Type B pancreatic cell (in vitro differentiated cells): ENCODE results near the gene ETV6. TPM values are rescaled to one million over a fixed set of nuclear protein-coding genes. Genes with fewer than 3 reads are reported as not detected.
A peak's percentile ranks its signal among the peaks of the same experiment; 100 is the strongest.

Experiments used
- DNase-seq: peaks from one replicate; pipeline ENCODE4 v3.0.0; 2021; ENCODE audit warnings: mixed read lengths; ENCODE audit not compliant: unreplicated experiment; ENCODE audit errors: extremely low spot score
- H3K27ac Mint-ChIP-seq: 2 replicates; pipeline ENCODE4 v1.8.0; 2021; ENCODE audit warnings: mild to moderate bottlenecking, mixed read lengths
- H3K27me3 Mint-ChIP-seq: 2 replicates; pipeline ENCODE4 v1.8.0; 2021; ENCODE audit warnings: mixed read lengths
- H3K36me3 Mint-ChIP-seq: 2 replicates; pipeline ENCODE4 v1.8.0; 2021; ENCODE audit warnings: mixed read lengths
- H3K4me1 Mint-ChIP-seq: one replicate; pipeline ENCODE4 v1.8.0; 2021; ENCODE audit warnings: mixed read lengths; ENCODE audit not compliant: unreplicated experiment
- H3K4me3 Mint-ChIP-seq: 2 replicates; pipeline ENCODE4 v1.8.0; 2021; ENCODE audit warnings: mild to moderate bottlenecking, mixed read lengths
- H3K9me3 Mint-ChIP-seq: 2 replicates; pipeline ENCODE4 v1.8.0; 2021; ENCODE audit warnings: mixed read lengths
- total RNA-seq: library from RNA; stranded (reverse); gene quantifications from 2 replicates; pipeline ENCODE4 v1.2.1, GENCODE V29; 2021; ENCODE audit warnings: low replicate concordance
- TF ChIP-seq, protein P1 (sequence below): fragments of 200-600 bp; sonication (generic); conservative IDR thresholded peaks from 2 replicates; pipeline ENCODE4 v1.5.0; 2021; ENCODE audit warnings: antibody characterized with exemption, mild to moderate bottlenecking

ETV6 gene
- total RNA-seq, 1 donor from 2014 or later, result 26.5 TPM

- peaks cover 21% of the 10 kb centered on the region for H3K4me1 Mint-ChIP-seq
- peaks cover 21% of the 10 kb centered on the region for H3K36me3 Mint-ChIP-seq
- H3K9me3 Mint-ChIP-seq, result peaks cover 5% of the 10 kb centered on the region
- DNase-seq, result no peak
- no peak overlapping the region for H3K4me3 Mint-ChIP-seq
- no peaks in the 10 kb centered on the region for H3K27me3 Mint-ChIP-seq
- TF ChIP-seq, protein P1, sequence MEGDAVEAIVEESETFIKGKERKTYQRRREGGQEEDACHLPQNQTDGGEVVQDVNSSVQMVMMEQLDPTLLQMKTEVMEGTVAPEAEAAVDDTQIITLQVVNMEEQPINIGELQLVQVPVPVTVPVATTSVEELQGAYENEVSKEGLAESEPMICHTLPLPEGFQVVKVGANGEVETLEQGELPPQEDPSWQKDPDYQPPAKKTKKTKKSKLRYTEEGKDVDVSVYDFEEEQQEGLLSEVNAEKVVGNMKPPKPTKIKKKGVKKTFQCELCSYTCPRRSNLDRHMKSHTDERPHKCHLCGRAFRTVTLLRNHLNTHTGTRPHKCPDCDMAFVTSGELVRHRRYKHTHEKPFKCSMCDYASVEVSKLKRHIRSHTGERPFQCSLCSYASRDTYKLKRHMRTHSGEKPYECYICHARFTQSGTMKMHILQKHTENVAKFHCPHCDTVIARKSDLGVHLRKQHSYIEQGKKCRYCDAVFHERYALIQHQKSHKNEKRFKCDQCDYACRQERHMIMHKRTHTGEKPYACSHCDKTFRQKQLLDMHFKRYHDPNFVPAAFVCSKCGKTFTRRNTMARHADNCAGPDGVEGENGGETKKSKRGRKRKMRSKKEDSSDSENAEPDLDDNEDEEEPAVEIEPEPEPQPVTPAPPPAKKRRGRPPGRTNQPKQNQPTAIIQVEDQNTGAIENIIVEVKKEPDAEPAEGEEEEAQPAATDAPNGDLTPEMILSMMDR, result no peak
- H3K27ac Mint-ChIP-seq, result no peak overlapping the region
Observed at GRCh38 chr12:11703378-11703777, 53.9 kb downstream of the ETV6 start.

- no peak overlapping the region for H3K4me3 Mint-ChIP-seq
- peaks cover 21% of the 10 kb centered on the region for H3K4me1 Mint-ChIP-seq
- peaks cover 24% of the 10 kb centered on the region for H3K36me3 Mint-ChIP-seq
- H3K27me3 Mint-ChIP-seq, result no peaks in the 10 kb centered on the region
- peaks cover 5% of the 10 kb centered on the region for H3K9me3 Mint-ChIP-seq
- no peak for DNase-seq
- no peak overlapping the region for H3K27ac Mint-ChIP-seq
- TF ChIP-seq, protein P1, result no peak
Observed at GRCh38 chr12:11704089-11704488, 54.6 kb downstream of the ETV6 start.

DNA sequence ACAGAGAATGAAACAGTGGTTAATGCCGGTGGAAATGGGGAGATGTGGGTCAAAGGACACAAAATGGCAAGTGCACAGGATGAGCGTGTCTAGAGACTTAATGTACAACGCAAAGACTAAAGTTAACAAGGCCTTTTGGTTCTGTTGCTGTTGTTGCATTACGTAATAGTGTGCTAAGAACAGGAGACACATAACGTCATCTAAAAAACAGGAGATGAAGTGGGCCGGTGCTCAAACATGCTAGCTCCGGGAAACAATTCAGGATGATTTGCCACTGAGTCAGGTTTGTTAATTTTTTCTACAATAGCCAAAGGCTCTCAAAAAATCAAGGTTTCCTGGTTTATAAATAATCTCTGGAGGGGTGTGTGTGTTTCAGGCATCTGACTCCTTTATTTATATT, 55.5 kb downstream of the ETV6 start:
- peak overlapping the region; percentile 20 for H3K27ac Mint-ChIP-seq
- TF ChIP-seq, protein P1, result no peak
- H3K4me1 Mint-ChIP-seq, result peaks cover 21% of the 10 kb centered on the region
- DNase-seq, result no peak
- no peak overlapping the region for H3K4me3 Mint-ChIP-seq
- H3K9me3 Mint-ChIP-seq, result peaks cover 5% of the 10 kb centered on the region
- no peaks in the 10 kb centered on the region for H3K27me3 Mint-ChIP-seq
- H3K36me3 Mint-ChIP-seq, result peaks cover 24% of the 10 kb centered on the region

DNA sequence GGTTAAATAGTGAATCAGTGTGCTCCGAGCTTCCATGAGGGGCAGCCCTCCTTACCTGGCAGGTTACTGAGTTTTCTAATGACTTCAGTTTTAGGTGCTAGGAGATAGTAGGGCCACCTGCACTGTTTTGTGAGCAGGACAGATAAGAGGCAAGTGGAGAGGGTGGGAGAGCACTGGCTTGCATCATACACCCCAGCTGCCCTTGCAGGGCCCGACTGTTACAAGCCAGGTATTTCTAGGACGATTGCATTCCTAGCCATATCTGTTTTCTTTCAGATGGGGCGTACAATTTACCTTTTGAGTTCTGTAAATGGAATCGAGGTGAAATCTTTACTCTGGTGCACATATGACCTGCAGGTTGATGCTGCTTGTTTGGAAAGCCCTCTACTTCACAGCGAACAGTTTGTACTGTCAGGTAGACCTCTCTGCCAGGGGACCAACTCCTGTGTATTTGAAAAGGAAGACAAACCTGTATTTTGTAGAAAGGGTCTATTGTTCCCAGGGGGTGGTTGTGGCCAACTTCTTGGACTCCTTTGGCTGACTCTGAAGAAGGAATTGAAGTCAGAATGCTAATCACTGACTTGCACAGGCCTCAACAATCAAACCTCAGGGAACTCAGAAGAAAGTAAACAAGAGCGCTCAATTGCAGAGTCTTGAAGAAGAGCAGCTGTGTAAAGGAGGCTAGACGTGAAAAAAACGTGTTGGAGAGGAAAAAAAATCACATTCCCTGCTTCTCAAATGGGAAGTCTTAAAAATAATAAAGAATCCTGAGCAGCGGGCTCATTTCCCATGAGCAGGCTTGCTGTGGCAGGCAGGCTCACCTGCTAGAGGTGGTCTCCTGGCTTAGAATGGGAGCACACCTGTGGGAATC, 57.3 kb downstream of the ETV6 start:
- no peak for DNase-seq
- Mint-ChIP-seq H3K9me3 (peaks cover 3% of the 10 kb centered on the region), H3K27me3 (no peaks in the 10 kb centered on the region), H3K27ac (peak overlapping the region; percentile 20), H3K4me3 (no peak overlapping the region), H3K36me3 (peaks cover 29% of the 10 kb centered on the region), H3K4me1 (peaks cover 14% of the 10 kb centered on the region)
- TF ChIP-seq, protein P1, result no peak

GRCh38 chr12:11707535-11707934, 58.1 kb downstream of the ETV6 start:
- Mint-ChIP-seq H3K36me3 (peaks cover 31% of the 10 kb centered on the region), H3K27me3 (no peaks in the 10 kb centered on the region), H3K27ac (peak overlapping the region; percentile 20), H3K9me3 (no peaks in the 10 kb centered on the region), H3K4me1 (peaks cover 11% of the 10 kb centered on the region), H3K4me3 (no peak overlapping the region)
- TF ChIP-seq, protein P1, result no peak
- DNase-seq, result no peak
